ENCODE measurements around the gene KRT17. TPM values are rescaled to one million over a fixed set of nuclear protein-coding genes. Genes with fewer than 3 reads are reported as not detected.

Gene KRT17
- total and polyA plus RNA-seq, 9 of the 15 experiments (the other 6 are each of a cell fraction or from before 2014, with no cell fraction given), result 0.23 to 0.25 TPM; not detected in 7

- no peak overlapping the region for H3K4me3 ChIP-seq
Observed at GRCh38 chr17:41650794-41651624, 26.6 kb upstream of the KRT17 start.

More at GRCh38 chr17:41650794-41651624, 26.6 kb upstream of the KRT17 start:
- POLR2A ChIA-PET, result interaction anchor here (0.6 to 0.8 kb wide), 3 partner anchors 85 to 242 kb away, joined by 3 to 4 read pairs (median 4); no protein-coding TSS in a partner anchor
- 14% methylated on average over 14 of the region's 15 CpGs for WGBS (ENCODE audit: insufficient coverage, low coverage, missing lambda C conversion rate)
- no peak for FAIRE-seq
- H3K4me2 ChIP-seq (ENCODE audit: insufficient read depth, low read length), result no peak overlapping the region
- in situ Hi-C loops (cut with MboI) (loop anchor here (25.0 kb wide), 1 partner anchor 1039 kb away; no protein-coding TSS in a partner anchor), intact Hi-C loops (cut with micrococcal nuclease) (no loop called here)
- CTCF ChIA-PET (ENCODE audit: low intra/inter-chr PET ratio), result interaction anchor here (4.5 kb wide), 1 partner anchor 10 kb away, joined by 87 read pairs; no protein-coding TSS in a partner anchor
- peaks cover 2 to 20% of the 10 kb centered on the region in 2 experiments; a peak in 2 of 5 replicates for H3K27me3 ChIP-seq (ENCODE audit: control insufficient read depth in 2 of 2, insufficient read depth in 2 of 2, low read length in 2 of 2)
- ATAC-seq, result no peak
- BruUV-seq (replicated peaks), result no TSS peak
- TF ChIP-seq ZNF232 (CRISPR knock-in tag; IDR thresholded peaks at IDR 0.05), result no peak
- no peak for TF ChIP-seq RBM25 (IDR thresholded peaks at IDR 0.05; ENCODE audit: low read depth, low read length, severe bottlenecking)
- TF ChIP-seq HDGF (IDR thresholded peaks at IDR 0.05), result no peak
- no peak for TF ChIP-seq HOXB6 (CRISPR knock-in tag; IDR thresholded peaks at IDR 0.05; ENCODE audit: borderline replicate concordance)
- no peak for TF ChIP-seq MCM7 (IDR thresholded peaks at IDR 0.05)
- TF ChIP-seq ZNF696 (CRISPR knock-in tag; conservative IDR thresholded peaks at IDR 0.05), result no peak
- TF ChIP-seq, protein P1, sequence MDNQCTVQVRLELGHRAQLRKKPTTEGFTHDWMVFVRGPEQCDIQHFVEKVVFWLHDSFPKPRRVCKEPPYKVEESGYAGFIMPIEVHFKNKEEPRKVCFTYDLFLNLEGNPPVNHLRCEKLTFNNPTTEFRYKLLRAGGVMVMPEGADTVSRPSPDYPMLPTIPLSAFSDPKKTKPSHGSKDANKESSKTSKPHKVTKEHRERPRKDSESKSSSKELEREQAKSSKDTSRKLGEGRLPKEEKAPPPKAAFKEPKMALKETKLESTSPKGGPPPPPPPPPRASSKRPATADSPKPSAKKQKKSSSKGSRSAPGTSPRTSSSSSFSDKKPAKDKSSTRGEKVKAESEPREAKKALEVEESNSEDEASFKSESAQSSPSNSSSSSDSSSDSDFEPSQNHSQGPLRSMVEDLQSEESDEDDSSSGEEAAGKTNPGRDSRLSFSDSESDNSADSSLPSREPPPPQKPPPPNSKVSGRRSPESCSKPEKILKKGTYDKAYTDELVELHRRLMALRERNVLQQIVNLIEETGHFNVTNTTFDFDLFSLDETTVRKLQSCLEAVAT (IDR thresholded peaks at IDR 0.05), result no peak
- no peak for TF ChIP-seq SPI1 (IDR thresholded peaks at IDR 0.05; ENCODE audit: borderline replicate concordance, low read depth, low read length)
- no peak for TF ChIP-seq BRCA1 (IDR thresholded peaks at IDR 0.05)
- TF ChIP-seq BRCA1 (CRISPR knock-in tag; IDR thresholded peaks at IDR 0.05), result no peak
- TF ChIP-seq, protein P2, sequence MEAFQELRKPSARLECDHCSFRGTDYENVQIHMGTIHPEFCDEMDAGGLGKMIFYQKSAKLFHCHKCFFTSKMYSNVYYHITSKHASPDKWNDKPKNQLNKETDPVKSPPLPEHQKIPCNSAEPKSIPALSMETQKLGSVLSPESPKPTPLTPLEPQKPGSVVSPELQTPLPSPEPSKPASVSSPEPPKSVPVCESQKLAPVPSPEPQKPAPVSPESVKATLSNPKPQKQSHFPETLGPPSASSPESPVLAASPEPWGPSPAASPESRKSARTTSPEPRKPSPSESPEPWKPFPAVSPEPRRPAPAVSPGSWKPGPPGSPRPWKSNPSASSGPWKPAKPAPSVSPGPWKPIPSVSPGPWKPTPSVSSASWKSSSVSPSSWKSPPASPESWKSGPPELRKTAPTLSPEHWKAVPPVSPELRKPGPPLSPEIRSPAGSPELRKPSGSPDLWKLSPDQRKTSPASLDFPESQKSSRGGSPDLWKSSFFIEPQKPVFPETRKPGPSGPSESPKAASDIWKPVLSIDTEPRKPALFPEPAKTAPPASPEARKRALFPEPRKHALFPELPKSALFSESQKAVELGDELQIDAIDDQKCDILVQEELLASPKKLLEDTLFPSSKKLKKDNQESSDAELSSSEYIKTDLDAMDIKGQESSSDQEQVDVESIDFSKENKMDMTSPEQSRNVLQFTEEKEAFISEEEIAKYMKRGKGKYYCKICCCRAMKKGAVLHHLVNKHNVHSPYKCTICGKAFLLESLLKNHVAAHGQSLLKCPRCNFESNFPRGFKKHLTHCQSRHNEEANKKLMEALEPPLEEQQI (IDR thresholded peaks at IDR 0.05), result no peak
- TF ChIP-seq EGR1 (conservative IDR thresholded peaks at IDR 0.05), result no peak
- TF ChIP-seq DNMT1 (IDR thresholded peaks at IDR 0.05), result no peak
- TF ChIP-seq ZC3H8 (IDR thresholded peaks at IDR 0.05), result no peak
- no peak for TF ChIP-seq SMARCB1 (IDR thresholded peaks at IDR 0.05; ENCODE audit: insufficient read length, low read depth)
- TF ChIP-seq BHLHE40 (IDR thresholded peaks at IDR 0.05; ENCODE audit: low read length), result no peak
- H4K20me1 ChIP-seq (replicated peaks; ENCODE audit: control insufficient read depth, insufficient read depth, low read length), result 0 out of 2 replicates have a peak, but pooled peaks cover 3% of the 10 kb centered on the region
- H3K27ac ChIP-seq (ENCODE audit: extremely low read depth, low read depth, low read length), result no peak overlapping the region
- no peaks in the 10 kb centered on the region for H3K9me3 ChIP-seq (replicated peaks; ENCODE audit: control insufficient read depth, insufficient read depth, low read depth, low read length)
- no peaks in the 10 kb centered on the region for H3K9me1 ChIP-seq (ENCODE audit: control insufficient read depth, insufficient read depth, low read length)
- no peaks in the 10 kb centered on the region for H3K79me2 ChIP-seq (ENCODE audit: control insufficient read depth, insufficient read depth, low read length)
- H3K4me1 ChIP-seq (replicated peaks in 1 of 2; ENCODE audit: control insufficient read depth in 2 of 2, insufficient read depth in 2 of 2, low read length in 2 of 2), result peaks cover 12 to 46% of the 10 kb centered on the region in 2 experiments; a peak in 4 of 5 replicates
- DNase-seq (ENCODE audit: extremely low read depth in 1 of 4, low spot score in 3 of 4), result no peak
- no peak overlapping the region for H2AFZ ChIP-seq (ENCODE audit: low read depth, low read length)
- H3K36me3 ChIP-seq (ENCODE audit: control insufficient read depth, insufficient read depth, low read length), result no peaks in the 10 kb centered on the region
- no peak overlapping the region for H3K9ac ChIP-seq (ENCODE audit: insufficient read depth in 1 of 2, low read depth in 2 of 2, low read length in 2 of 2)
